IMR-90 (cell line): ENCODE results near the gene SNCA. TPM values are rescaled to one million over a fixed set of nuclear protein-coding genes. Genes with fewer than 3 reads are reported as not detected.
A peak's percentile ranks its signal among the peaks of the same experiment; 100 is the strongest.

Experiments
- ATAC-seq: fragments of 200-7000 bp; cut with Tn5 transposase; 2 replicates; pipeline ENCODE4 v1.9.1; 2020; ENCODE audit warnings: low read depth, mild to moderate bottlenecking, moderate library complexity
- BruUV-seq: library from RNA; stranded (reverse); fragments of 400-500 nt; replicated peaks from 2 replicates; lab custom pipeline; 2021; lab: Mats Ljungman, UMichigan
- CTCF ChIA-PET: fragments of 300-600 bp; formaldehyde crosslinking; extraction: SDS; loops from one replicate; lab custom pipeline; 2021; ENCODE audit warnings: antibody characterized with exemption; lab: Yijun Ruan, JAX
- POLR2A ChIA-PET: fragments of 300-600 bp; sonication (Branson Sonifier 250); formaldehyde crosslinking; loops from one replicate; lab custom pipeline; 2022; ENCODE audit warnings: antibody characterized with exemption; ENCODE audit not compliant: unreplicated experiment; lab: Charles Lee
- DNase-seq: peaks from one replicate; pipeline ENCODE4 v3.0.0; 2013
- H2AFZ ChIP-seq: replicated peaks from 2 replicates; pipeline ENCODE3; 2013; ENCODE audit warnings: low read length, mild to moderate bottlenecking; ENCODE audit not compliant: poor library complexity
- H2AK5ac ChIP-seq: 2 replicates; pipeline ENCODE4 v1.6.1; 2013; ENCODE audit warnings: low read depth, low read length, inconsistent platforms
- H2AK9ac ChIP-seq: replicated peaks from 2 replicates; pipeline ENCODE3; 2013; ENCODE audit warnings: mild to moderate bottlenecking, low read depth, low read length, moderate library complexity; ENCODE audit not compliant: poor library complexity
- H2BK120ac ChIP-seq: 2 replicates; pipeline ENCODE4 v1.6.1; 2013; ENCODE audit warnings: low read depth, low read length, inconsistent platforms
- H2BK15ac ChIP-seq: 3 replicates; pipeline ENCODE4 v1.6.1; 2013; ENCODE audit warnings: low read depth, low read length, inconsistent platforms
- H2BK20ac ChIP-seq: 2 replicates; pipeline ENCODE4 v1.6.1; 2013; ENCODE audit warnings: low read depth, mild to moderate bottlenecking, inconsistent platforms, low read length, moderate library complexity
- H2BK5ac ChIP-seq: 2 replicates; pipeline ENCODE4 v1.6.1; 2013; ENCODE audit warnings: mild to moderate bottlenecking, low read depth, low read length, inconsistent platforms; ENCODE audit not compliant: poor library complexity, severe bottlenecking
- H3K14ac ChIP-seq: replicated peaks from 2 replicates; pipeline ENCODE4 v1.6.1; 2013; ENCODE audit warnings: low read depth, low read length, inconsistent platforms
- H3K18ac ChIP-seq: 2 replicates; pipeline ENCODE4 v1.6.1; 2013; ENCODE audit warnings: low read depth, low read length, control low read depth
- H3K23ac ChIP-seq: 2 replicates; pipeline ENCODE4 v1.6.1; 2013; ENCODE audit warnings: low read depth, low read length, inconsistent platforms
- H3K27ac ChIP-seq: 2 replicates; pipeline ENCODE4 v1.5.1; 2013; ENCODE audit warnings: mild to moderate bottlenecking, control low read depth, low read length; ENCODE audit not compliant: insufficient read depth
- H3K27me3 ChIP-seq: 2 replicates; pipeline ENCODE4 v1.6.1; 2013; ENCODE audit warnings: low read length; ENCODE audit not compliant: control insufficient read depth, insufficient read depth
- H3K36me3 ChIP-seq: 2 replicates; pipeline ENCODE4 v1.6.1; 2013; ENCODE audit warnings: low read length, mixed read lengths; ENCODE audit not compliant: control insufficient read depth, insufficient read depth
- H3K4ac ChIP-seq: 2 replicates; pipeline ENCODE4 v1.6.1; 2013; ENCODE audit warnings: low read depth, low read length, inconsistent platforms
- H3K4me1 ChIP-seq: 2 replicates; pipeline ENCODE4 v1.6.1; 2013; ENCODE audit warnings: low read length, mixed read lengths; ENCODE audit not compliant: control insufficient read depth, insufficient read depth
- H3K4me2 ChIP-seq: 2 replicates; pipeline ENCODE4 v1.6.1; 2013; ENCODE audit warnings: low read depth, mild to moderate bottlenecking, control low read depth, low read length, moderate library complexity
- H3K4me3 ChIP-seq: 2 replicates; pipeline ENCODE4 v1.5.1; 2013; ENCODE audit warnings: low read depth, mild to moderate bottlenecking, control low read depth, low read length, moderate library complexity; ENCODE audit not compliant: insufficient read depth
- H3K56ac ChIP-seq: 2 replicates; pipeline ENCODE4 v1.6.1; 2013; ENCODE audit warnings: low read length, inconsistent platforms; ENCODE audit not compliant: insufficient read depth; ENCODE audit errors: extremely low read depth
- H3K79me1 ChIP-seq, 2 experiments: 2 replicates each; pipeline ENCODE4 v1.6.1; 2013; ENCODE audit warnings: low read length in 2 of 2, inconsistent platforms in 1 of 2, low read depth in 1 of 2
- H3K9ac ChIP-seq: 2 replicates; pipeline ENCODE4 v1.6.1; 2013; ENCODE audit warnings: low read depth, low read length, control low read depth
- H3K9me1 ChIP-seq: 2 replicates; pipeline ENCODE4 v1.6.1; 2013; ENCODE audit warnings: low read length, inconsistent platforms; ENCODE audit not compliant: insufficient read depth
- H3K9me3 ChIP-seq: 2 replicates; pipeline ENCODE4 v1.6.1; 2013; ENCODE audit warnings: low read length; ENCODE audit not compliant: control insufficient read depth, insufficient read depth
- H4K20me1 ChIP-seq: 2 replicates; pipeline ENCODE4 v1.6.1; 2013; ENCODE audit warnings: low read length, inconsistent platforms; ENCODE audit not compliant: insufficient read depth
- H4K5ac ChIP-seq: 2 replicates; pipeline ENCODE4 v1.6.1; 2013; ENCODE audit warnings: mild to moderate bottlenecking, low read depth, low read length, control low read depth
- H4K8ac ChIP-seq, 2 experiments: 2 replicates each; pipeline ENCODE4 v1.6.1; 2013; ENCODE audit warnings: low read depth in 2 of 2, low read length in 2 of 2, control low read depth in 1 of 2, inconsistent platforms in 1 of 2
- H4K91ac ChIP-seq: 2 replicates; pipeline ENCODE4 v1.6.1; 2013; ENCODE audit warnings: low read depth, low read length, inconsistent platforms; ENCODE audit not compliant: insufficient read depth
- CEBPB ChIP-seq: IDR thresholded peaks from 2 replicates; pipeline ENCODE4 v1.6.1; 2012; ENCODE audit warnings: low read depth, low read length, improper control_type of control experiment
- MAFK ChIP-seq: IDR thresholded peaks from 2 replicates; pipeline ENCODE4 v1.6.1; 2012; ENCODE audit warnings: low read depth, low read length, improper control_type of control experiment
- NFE2L2 ChIP-seq: fragments of 150-350 bp; IDR thresholded peaks from 2 replicates; pipeline ENCODE4 v1.6.1; 2016; ENCODE audit warnings: low read depth, mild to moderate bottlenecking, low read length
- POLR2A ChIP-seq: IDR thresholded peaks from 2 replicates; pipeline ENCODE4 v1.6.1; 2012; ENCODE audit warnings: mild to moderate bottlenecking, low read depth, low read length
- RFX5 ChIP-seq: IDR thresholded peaks from 2 replicates; pipeline ENCODE4 v1.8.0; 2012; ENCODE audit warnings: low read depth, mild to moderate bottlenecking, low read length, moderate library complexity
- SMC3 ChIP-seq: fragments of 150-350 bp; IDR thresholded peaks from 2 replicates; pipeline ENCODE4 v1.6.1; 2016; ENCODE audit warnings: low read depth, mild to moderate bottlenecking, antibody characterized with exemption, low read length, moderate library complexity
- WGBS, 2 experiments: methylation state at CpG; one replicate each; pipeline versions ENCODE4 v1.1.5 to v1.1.7; 2013; ENCODE audit warnings: missing lambda C conversion rate in 2 of 2; ENCODE audit not compliant: insufficient read length in 1 of 2; ENCODE audit errors: extremely low coverage in 2 of 2; 5-methylcytosine and 5-hydroxymethylcytosine counted together
- dilution Hi-C: fragments of 300-500 bp; cut with HindIII; formaldehyde crosslinking; loops from one replicate; pipeline ENCODE4 v1.14.3; 2018; ENCODE audit warnings: low sequenced_read_pairs; ENCODE audit not compliant: unreplicated experiment
- in situ Hi-C: fragments of 300-500 bp; cut with MboI; formaldehyde crosslinking; loops from 3 replicates; pipeline ENCODE4 v1.14.3; 2019; ENCODE audit warnings: low sequenced_read_pairs, inconsistent platforms, mixed read lengths
- intact Hi-C: fragments of 100-400 bp; cut with micrococcal nuclease; formaldehyde crosslinking; loops from 2 replicates; pipeline ENCODE4 v1.10.0; 2022
- polyA plus RNA-seq, 3 experiments: library from polyadenylated mRNA; depleted of rRNA; stranded (reverse); fragments of >200 nt; gene quantifications; 2 replicates each; pipeline ENCODE4 v1.2.3, GENCODE V29; 2012; ENCODE audit warnings: low replicate concordance in 1 of 3
- total RNA-seq: library from RNA; depleted of rRNA; stranded (reverse); fragments of >200 nt; gene quantifications from 2 replicates; pipeline ENCODE4 v1.2.3, GENCODE V29; 2012
- TF ChIP-seq, protein P1 (sequence below): fragments of 150-350 bp; IDR thresholded peaks from 2 replicates; pipeline ENCODE4 v1.6.1; 2017; ENCODE audit warnings: mild to moderate bottlenecking, antibody characterized with exemption, low read length, low read depth
- TF ChIP-seq, protein P2 (sequence below): fragments of 150-350 bp; IDR thresholded peaks from 2 replicates; pipeline ENCODE4 v1.6.1; 2016; ENCODE audit warnings: low read depth, mild to moderate bottlenecking, low read length, moderate library complexity, borderline replicate concordance

SNCA gene
- total and polyA plus RNA-seq, 2 of the 4 experiments (the other 2 are of a cell fraction): 0.36 to 0.46 TPM

DNA sequence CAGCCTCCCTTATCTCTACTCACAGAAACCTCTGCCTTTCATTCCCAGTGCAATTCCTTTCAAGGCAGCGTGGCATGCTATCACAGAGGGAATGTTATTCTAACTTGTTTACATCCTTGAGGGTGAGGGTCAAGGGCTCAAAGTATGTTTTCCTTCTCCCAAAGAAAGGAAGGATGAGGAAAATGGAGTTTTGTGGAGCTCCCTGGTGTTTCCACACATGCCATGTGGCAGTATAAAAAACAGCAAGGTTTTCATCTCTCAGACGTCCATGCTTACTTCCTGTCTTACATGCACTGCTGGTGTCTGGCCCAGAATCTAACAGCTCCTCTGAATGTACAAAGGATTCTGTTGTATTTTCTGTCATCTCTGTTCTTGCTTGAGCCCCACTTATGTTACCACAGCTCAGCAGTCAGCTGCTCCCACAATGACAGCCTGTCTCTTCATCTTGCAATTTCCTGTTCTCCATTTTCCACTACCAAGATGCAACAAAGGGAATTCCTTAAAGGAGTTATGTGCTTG, 128.0 kb downstream of the SNCA start:
- dilution Hi-C loops (no loop called here), intact Hi-C loops (no loop called here), in situ Hi-C loops (no loop called here)
- BruUV-seq: no TSS peak
- ChIA-PET POLR2A (no interaction called here), CTCF (interaction anchor here (0.7 kb wide), 1 partner anchor 11 kb away, joined by 3 read pairs; no protein-coding TSS in a partner anchor)
- Histone ChIP-seq H3K14ac (peak overlapping the region; percentile 87), H2AFZ (peak overlapping the region; percentile 83), H2BK15ac (peak overlapping the region; percentile 60; the same call in 2 of the 3 replicates), H2BK5ac (peak overlapping the region; percentile 70), H3K4me1 (peaks cover 6% of the 10 kb centered on the region), H3K56ac (no peak overlapping the region), H3K18ac (peak overlapping the region; percentile 96), H3K4ac (peak overlapping the region; percentile 59), H3K79me1 (no peaks in the 10 kb centered on the region), H4K5ac (peak overlapping the region; percentile 98), H3K23ac (peak overlapping the region; percentile 73; the same call in 1 of the 2 replicates), H3K4me2 (peak overlapping the region; percentile 50), H3K9me3 (no peaks in the 10 kb centered on the region), H2AK9ac (no peak overlapping the region), H3K27me3 (no peaks in the 10 kb centered on the region), H3K9me1 (no peaks in the 10 kb centered on the region), H4K8ac (peak overlapping the region; percentile 58 to 87; a peak in 3 of 4 replicates), H2BK120ac (peak overlapping the region; percentile 92), H3K27ac (peak overlapping the region; percentile 86; the same call in 1 of the 2 replicates), H4K91ac (peak overlapping the region; percentile 49; the same call in 1 of the 2 replicates), H2BK20ac (peak overlapping the region; percentile 80), H2AK5ac (no peak overlapping the region), H3K36me3 (no peaks in the 10 kb centered on the region), H3K9ac (0 out of 2 replicates have a peak overlapping the region, but pooled peaks have one; percentile 33), H3K4me3 (no peak overlapping the region), H4K20me1 (no peaks in the 10 kb centered on the region)
- ATAC-seq: peak; percentile 83
- DNase-seq: peak; percentile 54
- TF ChIP-seq SMC3: no peak
- TF ChIP-seq CEBPB: no peak
- TF ChIP-seq, protein P1, sequence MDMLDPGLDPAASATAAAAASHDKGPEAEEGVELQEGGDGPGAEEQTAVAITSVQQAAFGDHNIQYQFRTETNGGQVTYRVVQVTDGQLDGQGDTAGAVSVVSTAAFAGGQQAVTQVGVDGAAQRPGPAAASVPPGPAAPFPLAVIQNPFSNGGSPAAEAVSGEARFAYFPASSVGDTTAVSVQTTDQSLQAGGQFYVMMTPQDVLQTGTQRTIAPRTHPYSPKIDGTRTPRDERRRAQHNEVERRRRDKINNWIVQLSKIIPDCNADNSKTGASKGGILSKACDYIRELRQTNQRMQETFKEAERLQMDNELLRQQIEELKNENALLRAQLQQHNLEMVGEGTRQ: no peak
- no peak for TF ChIP-seq MAFK
- no peak for TF ChIP-seq POLR2A
- TF ChIP-seq, protein P2, sequence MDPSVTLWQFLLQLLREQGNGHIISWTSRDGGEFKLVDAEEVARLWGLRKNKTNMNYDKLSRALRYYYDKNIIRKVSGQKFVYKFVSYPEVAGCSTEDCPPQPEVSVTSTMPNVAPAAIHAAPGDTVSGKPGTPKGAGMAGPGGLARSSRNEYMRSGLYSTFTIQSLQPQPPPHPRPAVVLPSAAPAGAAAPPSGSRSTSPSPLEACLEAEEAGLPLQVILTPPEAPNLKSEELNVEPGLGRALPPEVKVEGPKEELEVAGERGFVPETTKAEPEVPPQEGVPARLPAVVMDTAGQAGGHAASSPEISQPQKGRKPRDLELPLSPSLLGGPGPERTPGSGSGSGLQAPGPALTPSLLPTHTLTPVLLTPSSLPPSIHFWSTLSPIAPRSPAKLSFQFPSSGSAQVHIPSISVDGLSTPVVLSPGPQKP: no peak
- no peak for TF ChIP-seq RFX5
- no peak for TF ChIP-seq NFE2L2
- no CpG with 5 or more reads among the region's 2 CpGs for WGBS, 2 experiments
